ENCODE results near the gene PTPRK. TPM values are rescaled to one million over a fixed set of nuclear protein-coding genes. Genes with fewer than 3 reads are reported as not detected.
A peak's percentile ranks its signal among the peaks of the same experiment; 100 is the strongest.

Gene PTPRK
- total and polyA plus RNA-seq, 4 donors, result 12.1 to 61.2 (median 29.1) TPM

GRCh38 chr6:128414943-128415342, 105.5 kb downstream of the PTPRK start:
- H3K9ac ChIP-seq (ENCODE audit: low read depth in 1 of 2, low read length in 2 of 2), result no peak overlapping the region
- H3K9me3 ChIP-seq (ENCODE audit: control insufficient read depth in 4 of 4, low read length in 3 of 4), result peaks cover 0 to 3% (median 0%) of the 10 kb centered on the region in 4 donors
- no peak overlapping the region for H3K27ac ChIP-seq (ENCODE audit: low read depth in 1 of 2, low read length in 2 of 2)
- peaks cover 1 to 11% (median 6%) of the 10 kb centered on the region in 4 donors for H3K4me1 ChIP-seq (ENCODE audit: control insufficient read depth in 4 of 4, insufficient read depth in 4 of 4, low read length in 3 of 4)
- DNase-seq (ENCODE audit: low spot score), result no peak
- H3K36me3 ChIP-seq (ENCODE audit: control insufficient read depth in 4 of 4, insufficient read depth in 3 of 4, low read depth in 1 of 4, low read length in 3 of 4), result no peaks in the 10 kb centered on the region
- no peak for TF ChIP-seq RAD21 (IDR thresholded peaks at IDR 0.05)
- TF ChIP-seq YY1 (IDR thresholded peaks at IDR 0.05), result no peak
- TF ChIP-seq ATF3 (IDR thresholded peaks at IDR 0.05), result no peak
- no peak for TF ChIP-seq EGR1 (IDR thresholded peaks at IDR 0.05; ENCODE audit: low read depth in 2 of 2)
- no peak for TF ChIP-seq NR2F2 (IDR thresholded peaks at IDR 0.05)
- TF ChIP-seq MAX (IDR thresholded peaks at IDR 0.05), result no peak
- TF ChIP-seq HNF4G (IDR thresholded peaks at IDR 0.05), result no peak
- peak; percentile 50 to 52 for TF ChIP-seq HNF4A (conservative IDR thresholded peaks at IDR 0.05)
- no peaks in the 10 kb centered on the region for H3K27me3 ChIP-seq (ENCODE audit: control insufficient read depth in 4 of 4, insufficient read depth in 4 of 4, low read length in 3 of 4)
- H3K4me3 ChIP-seq (ENCODE audit: low read depth in 1 of 3, low read length in 3 of 3), result no peak overlapping the region
- WGBS, result 35% methylated on average over 6 of the region's 6 CpGs

GRCh38 chr6:128413291-128413690, 107.1 kb downstream of the PTPRK start:
- Histone ChIP-seq H3K27me3 (ENCODE audit: control insufficient read depth in 4 of 4, insufficient read depth in 4 of 4, low read length in 3 of 4) (no peaks in the 10 kb centered on the region), H3K4me1 (ENCODE audit: control insufficient read depth in 4 of 4, insufficient read depth in 4 of 4, low read length in 3 of 4) (peaks cover 1 to 11% (median 5%) of the 10 kb centered on the region in 4 donors), H3K4me3 (ENCODE audit: low read depth in 1 of 3, low read length in 3 of 3) (no peak overlapping the region), H3K9me3 (ENCODE audit: control insufficient read depth in 4 of 4, low read length in 3 of 4) (peaks cover 0 to under 1% (median 0%) of the 10 kb centered on the region in 4 donors), H3K36me3 (ENCODE audit: control insufficient read depth in 4 of 4, insufficient read depth in 3 of 4, low read depth in 1 of 4, low read length in 3 of 4) (no peaks in the 10 kb centered on the region), H3K9ac (ENCODE audit: low read depth in 1 of 2, low read length in 2 of 2) (no peak overlapping the region), H3K27ac (ENCODE audit: low read depth in 1 of 2, low read length in 2 of 2) (no peak overlapping the region)
- no peak for DNase-seq (ENCODE audit: low spot score)
- 96% methylated on average over 6 of the region's 6 CpGs for WGBS
- TF ChIP-seq REST (IDR thresholded peaks at IDR 0.05), result no peak
- no peak for TF ChIP-seq ATF3 (IDR thresholded peaks at IDR 0.05)
- no peak for TF ChIP-seq FOXA1 (IDR thresholded peaks at IDR 0.05)
- TF ChIP-seq HNF4A (conservative IDR thresholded peaks at IDR 0.05), result no peak
- no peak for TF ChIP-seq MAX (IDR thresholded peaks at IDR 0.05)
- TF ChIP-seq TAF1 (conservative IDR thresholded peaks at IDR 0.05), result no peak
- TF ChIP-seq RXRA (IDR thresholded peaks at IDR 0.05), result no peak
- no peak for TF ChIP-seq HNF4G (IDR thresholded peaks at IDR 0.05)
- no peak for TF ChIP-seq GABPA (IDR thresholded peaks at IDR 0.05 in 1 of 2, conservative IDR thresholded peaks at IDR 0.05 in 1 of 2)
- TF ChIP-seq CTCF (IDR thresholded peaks at IDR 0.05; ENCODE audit: low read depth, low read length, missing input control), result no peak
- no peak for TF ChIP-seq NR2F2 (IDR thresholded peaks at IDR 0.05)

All from liver (tissue), 9 donors.